SKM-1 treated with dmso at 0.1 percent for 144 hours (cell line): Measurements from ENCODE around the gene NKRF.
"Not testable (repeated sequence)": the region's sequence is repeated elsewhere in the genome, so short reads cannot be mapped to it uniquely, and the experiment has no call there.

ENCODE experiments used
- DNase-seq: peaks from one replicate; lab custom pipeline; 2025; ENCODE audit not compliant: unreplicated experiment; lab: John Stamatoyannopoulos, UW

Gene NKRF

GRCh38 chrX:119606280-119607017, at the start of gene NKRF:
NKRF (minus strand) TSS chrX:119606424.
- peak; percentile 70 for DNase-seq

GRCh38 chrX:119655125-119655524, 48.9 kb upstream of the NKRF start:
- DNase-seq, result no peak

GRCh38 chrX:119654112-119654531, 47.9 kb upstream of the NKRF start:
- no peak for DNase-seq

GRCh38 chrX:119648421-119648775, 42.2 kb upstream of the NKRF start:
- no peak for DNase-seq

GRCh38 chrX:119647552-119648420, 41.6 kb upstream of the NKRF start:
- DNase-seq, result no peak

GRCh38 chrX:119647089-119647488, 40.9 kb upstream of the NKRF start:
- DNase-seq, result no peak

- DNase-seq, result no peak
Observed at GRCh38 chrX:119646515-119646914, 40.3 kb upstream of the NKRF start.

- no peak for DNase-seq
Observed at GRCh38 chrX:119643696-119644095, 37.5 kb upstream of the NKRF start.

GRCh38 chrX:119640731-119641170, 34.5 kb upstream of the NKRF start:
- peak; percentile 27 for DNase-seq

GRCh38 chrX:119638725-119639471, 32.7 kb upstream of the NKRF start:
- no peak for DNase-seq

GRCh38 chrX:119637421-119637820, 31.2 kb upstream of the NKRF start:
- not testable (repeated sequence) for DNase-seq

- no peak for DNase-seq
Observed at GRCh38 chrX:119636419-119636818, 30.2 kb upstream of the NKRF start.

- no peak for DNase-seq
Observed at GRCh38 chrX:119635799-119636198, 29.6 kb upstream of the NKRF start.

GRCh38 chrX:119635179-119635578, 29.0 kb upstream of the NKRF start:
- no peak for DNase-seq

GRCh38 chrX:119625843-119626242, 19.6 kb upstream of the NKRF start:
- peak; percentile 1 for DNase-seq

GRCh38 chrX:119624951-119625668, 18.9 kb upstream of the NKRF start:
- no peak for DNase-seq

GRCh38 chrX:119624417-119624816, 18.2 kb upstream of the NKRF start:
- DNase-seq, result no peak

- DNase-seq, result no peak
Observed at GRCh38 chrX:119622356-119623232, 16.4 kb upstream of the NKRF start.

- DNase-seq, result peak; percentile 20
Observed at GRCh38 chrX:119618439-119618838, 12.2 kb upstream of the NKRF start.
